PC-3 (cell line): ENCODE measurements around the gene TMEM18. TPM values are rescaled to one million over a fixed set of nuclear protein-coding genes. Genes with fewer than 3 reads are reported as not detected.

Experiments
- ATAC-seq: fragments of 200-7000 bp; cut with Tn5 transposase; 2 replicates; pipeline ENCODE4 v1.9.1; 2020; ENCODE audit warnings: mild to moderate bottlenecking, moderate library complexity
- BruUV-seq: library from RNA; stranded (reverse); fragments of 400-500 nt; replicated peaks from 2 replicates; lab custom pipeline; 2021; lab: Mats Ljungman, UMichigan
- CTCF ChIA-PET: fragments of 300-600 bp; sonication (Branson Sonifier 250); formaldehyde crosslinking; loops from one replicate; lab custom pipeline; 2022; ENCODE audit warnings: antibody characterized with exemption; lab: Charles Lee
- POLR2A ChIA-PET: fragments of 300-600 bp; sonication (Branson Sonifier 250); formaldehyde crosslinking; loops from one replicate; lab custom pipeline; 2022; ENCODE audit warnings: antibody characterized with exemption; ENCODE audit not compliant: unreplicated experiment; lab: Charles Lee
- DNase-seq: peaks from one replicate; pipeline ENCODE4 v3.0.0-alpha.2; 2015
- H2AFZ ChIP-seq: fragments of 300-600 bp; sonication (generic); 2 replicates; pipeline ENCODE4 v1.6.0; 2016; ENCODE audit warnings: antibody characterized with exemption, low read length
- H3F3A ChIP-seq: fragments of 300-600 bp; sonication (generic); one replicate; pipeline ENCODE4 v1.6.0; 2017; ENCODE audit warnings: antibody characterized with exemption, low read length, control low read depth, mild to moderate bottlenecking; ENCODE audit not compliant: unreplicated experiment
- H3K27ac ChIP-seq: fragments of 300-600 bp; sonication (generic); 2 replicates; pipeline ENCODE4 v1.5.1; 2016; ENCODE audit warnings: mild to moderate bottlenecking, low read length
- H3K27me3 ChIP-seq: fragments of 300-600 bp; sonication (generic); 2 replicates; pipeline ENCODE4 v1.6.1; 2016; ENCODE audit warnings: low read length, mixed read lengths
- H3K36me3 ChIP-seq: fragments of 300-600 bp; sonication (generic); 2 replicates; pipeline ENCODE4 v1.6.1; 2016; ENCODE audit warnings: low read depth, mixed run types, low read length, mixed read lengths
- H3K4me1 ChIP-seq: fragments of 300-600 bp; sonication (generic); 2 replicates; pipeline ENCODE4 v1.5.1; 2016; ENCODE audit warnings: low read length; ENCODE audit not compliant: insufficient read depth
- H3K4me2 ChIP-seq: fragments of 300-600 bp; sonication (generic); 2 replicates; pipeline ENCODE4 v1.6.0; 2016; ENCODE audit warnings: low read length
- H3K4me3 ChIP-seq: fragments of 300-600 bp; sonication (generic); 2 replicates; pipeline ENCODE4 v1.5.1; 2016; ENCODE audit warnings: mild to moderate bottlenecking, low read length, mixed read lengths
- H3K79me2 ChIP-seq: fragments of 300-600 bp; sonication (generic); 2 replicates; pipeline ENCODE4 v1.6.1; 2017; ENCODE audit warnings: low read length, mixed read lengths
- H3K9ac ChIP-seq: fragments of 300-600 bp; sonication (generic); 2 replicates; pipeline ENCODE4 v1.6.0; 2016; ENCODE audit warnings: mild to moderate bottlenecking, low read length
- H3K9me2 ChIP-seq: fragments of 300-600 bp; sonication (generic); replicated peaks from 2 replicates; pipeline ENCODE4 v1.6.1; 2016; ENCODE audit warnings: mixed run types, low read length, mixed read lengths
- H3K9me3 ChIP-seq: fragments of 300-600 bp; sonication (generic); 2 replicates; pipeline ENCODE4 v1.6.1; 2016; ENCODE audit warnings: low read length, mixed read lengths
- H4K20me1 ChIP-seq: fragments of 300-600 bp; sonication (generic); 2 replicates; pipeline ENCODE4 v1.6.1; 2016; ENCODE audit warnings: low read length, mixed read lengths
- EZH2 ChIP-seq: fragments of 300-600 bp; sonication (generic); IDR thresholded peaks from one replicate; pipeline ENCODE4 v1.6.1; 2017; ENCODE audit warnings: antibody characterized with exemption, mild to moderate bottlenecking, low read length; ENCODE audit not compliant: unreplicated experiment
- EZH2phosphoT487 ChIP-seq: fragments of 300-600 bp; sonication (generic); IDR thresholded peaks from 2 replicates; pipeline ENCODE4 v1.6.1; 2018; ENCODE audit warnings: mild to moderate bottlenecking, antibody characterized with exemption, low read length, borderline replicate concordance
- intact Hi-C: fragments of 100-400 bp; cut with micrococcal nuclease; formaldehyde crosslinking; loops from 2 replicates; pipeline ENCODE4 v1.9.0; 2023
- total RNA-seq: library from RNA; depleted of rRNA; stranded (reverse); fragments of >200 nt; gene quantifications from 2 replicates; pipeline ENCODE4 v1.2.3, GENCODE V29; 2014
- TF ChIP-seq, protein P1 (sequence below): fragments of 300-600 bp; sonication (generic); conservative IDR thresholded peaks from 2 replicates; pipeline ENCODE4 v1.5.1; 2017; ENCODE audit warnings: antibody characterized with exemption, low read depth, mild to moderate bottlenecking, low read length

TMEM18 gene
- total RNA-seq, 1 experiment from 2014 or later, result 25.5 TPM

DNA sequence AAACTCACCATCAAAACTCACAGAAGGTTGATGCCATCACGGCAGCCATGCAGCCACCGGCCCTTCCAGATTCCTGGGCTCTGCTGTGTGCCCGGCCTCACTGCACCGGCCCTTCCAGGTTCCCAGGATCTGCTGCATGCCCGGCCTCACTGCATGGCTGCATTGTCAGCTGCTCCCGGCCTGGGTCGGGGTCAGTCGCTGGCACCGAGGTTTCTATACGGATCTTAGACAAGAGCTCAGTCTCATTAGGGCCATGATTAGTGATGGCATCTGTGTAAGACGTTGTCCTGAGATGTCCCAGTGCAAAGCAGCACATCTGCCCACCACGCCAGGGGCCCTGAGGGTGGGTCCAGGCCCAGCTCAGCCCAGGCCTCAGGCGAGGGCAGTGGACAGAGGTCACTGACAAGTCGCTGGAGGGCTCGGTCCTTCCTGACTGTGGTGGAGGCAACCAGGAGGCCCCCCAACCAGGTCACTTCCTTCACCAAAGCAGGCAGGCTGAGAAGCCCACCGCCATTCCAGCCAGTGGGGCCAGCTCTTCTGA lies 29.4 kb downstream of the TMEM18 start:
- H3K36me3 ChIP-seq, result no peaks in the 10 kb centered on the region
- no peak overlapping the region for H3K4me2 ChIP-seq
- H3K9me3 ChIP-seq, result no peaks in the 10 kb centered on the region
- H3K4me1 ChIP-seq, result no peaks in the 10 kb centered on the region
- DNase-seq (no peak), ATAC-seq (no peak)
- no peaks in the 10 kb centered on the region for H3K9me2 ChIP-seq
- ChIA-PET CTCF (no interaction called here), POLR2A (no interaction called here)
- no peaks in the 10 kb centered on the region for H4K20me1 ChIP-seq
- no peaks in the 10 kb centered on the region for H3K79me2 ChIP-seq
- H3K9ac ChIP-seq, result no peak overlapping the region
- H3K27me3 ChIP-seq, result peaks cover 21% of the 10 kb centered on the region
- H3K4me3 ChIP-seq, result no peak overlapping the region
- intact Hi-C loops, result no loop called here
- no peak overlapping the region for H2AFZ ChIP-seq
- H3F3A ChIP-seq, result no peaks in the 10 kb centered on the region
- BruUV-seq, result no TSS peak
- TF ChIP-seq, protein P1, sequence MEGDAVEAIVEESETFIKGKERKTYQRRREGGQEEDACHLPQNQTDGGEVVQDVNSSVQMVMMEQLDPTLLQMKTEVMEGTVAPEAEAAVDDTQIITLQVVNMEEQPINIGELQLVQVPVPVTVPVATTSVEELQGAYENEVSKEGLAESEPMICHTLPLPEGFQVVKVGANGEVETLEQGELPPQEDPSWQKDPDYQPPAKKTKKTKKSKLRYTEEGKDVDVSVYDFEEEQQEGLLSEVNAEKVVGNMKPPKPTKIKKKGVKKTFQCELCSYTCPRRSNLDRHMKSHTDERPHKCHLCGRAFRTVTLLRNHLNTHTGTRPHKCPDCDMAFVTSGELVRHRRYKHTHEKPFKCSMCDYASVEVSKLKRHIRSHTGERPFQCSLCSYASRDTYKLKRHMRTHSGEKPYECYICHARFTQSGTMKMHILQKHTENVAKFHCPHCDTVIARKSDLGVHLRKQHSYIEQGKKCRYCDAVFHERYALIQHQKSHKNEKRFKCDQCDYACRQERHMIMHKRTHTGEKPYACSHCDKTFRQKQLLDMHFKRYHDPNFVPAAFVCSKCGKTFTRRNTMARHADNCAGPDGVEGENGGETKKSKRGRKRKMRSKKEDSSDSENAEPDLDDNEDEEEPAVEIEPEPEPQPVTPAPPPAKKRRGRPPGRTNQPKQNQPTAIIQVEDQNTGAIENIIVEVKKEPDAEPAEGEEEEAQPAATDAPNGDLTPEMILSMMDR, result no peak
- no peak for TF ChIP-seq EZH2phosphoT487
- no peak for TF ChIP-seq EZH2
- no peak overlapping the region for H3K27ac ChIP-seq

DNA sequence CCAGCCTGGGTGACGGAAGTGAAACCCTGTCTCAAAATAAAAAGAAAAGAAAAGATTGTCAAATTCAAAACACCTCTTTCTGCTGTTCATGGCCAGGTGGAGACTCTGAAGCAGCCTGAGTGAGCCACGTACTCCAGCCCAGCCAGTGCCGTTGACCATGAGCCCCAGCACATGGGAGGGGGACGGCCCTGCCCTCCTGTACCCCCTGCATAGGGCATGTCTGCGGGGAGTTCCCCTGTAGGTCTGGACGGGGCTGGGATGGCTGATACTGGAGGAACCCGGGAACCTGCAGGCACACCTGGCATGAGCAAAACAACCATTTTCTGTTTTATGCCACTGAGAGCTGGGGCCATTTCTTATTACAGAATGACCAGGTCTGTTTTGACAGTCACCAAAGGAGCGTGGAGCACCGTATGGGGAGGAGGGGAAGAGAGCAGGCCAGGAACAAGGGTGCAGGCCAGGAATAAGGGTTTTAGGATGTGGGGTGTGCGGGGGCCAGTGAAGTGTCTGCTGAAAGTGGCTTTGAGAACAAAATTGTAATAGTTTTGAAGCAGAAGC lies 30.1 kb downstream of the TMEM18 start:
- ATAC-seq (no peak), DNase-seq (no peak)
- H3K27ac ChIP-seq, result no peak overlapping the region
- BruUV-seq, result no TSS peak
- H3K4me2 ChIP-seq, result no peak overlapping the region
- no peaks in the 10 kb centered on the region for H3K79me2 ChIP-seq
- no peak overlapping the region for H3K9ac ChIP-seq
- ChIA-PET POLR2A (no interaction called here), CTCF (interaction anchor here (0.5 kb wide), 1 partner anchor 20 kb away, joined by 3 read pairs; no protein-coding TSS in a partner anchor)
- H3F3A ChIP-seq, result no peaks in the 10 kb centered on the region
- H3K9me2 ChIP-seq, result no peaks in the 10 kb centered on the region
- no peaks in the 10 kb centered on the region for H4K20me1 ChIP-seq
- H2AFZ ChIP-seq, result no peak overlapping the region
- no peaks in the 10 kb centered on the region for H3K36me3 ChIP-seq
- TF ChIP-seq EZH2phosphoT487, result no peak
- TF ChIP-seq, protein P1, result no peak
- no peak for TF ChIP-seq EZH2
- intact Hi-C loops, result no loop called here
- no peak overlapping the region for H3K4me3 ChIP-seq
- H3K9me3 ChIP-seq, result no peaks in the 10 kb centered on the region
- peaks cover 21% of the 10 kb centered on the region for H3K27me3 ChIP-seq
- no peaks in the 10 kb centered on the region for H3K4me1 ChIP-seq

DNA sequence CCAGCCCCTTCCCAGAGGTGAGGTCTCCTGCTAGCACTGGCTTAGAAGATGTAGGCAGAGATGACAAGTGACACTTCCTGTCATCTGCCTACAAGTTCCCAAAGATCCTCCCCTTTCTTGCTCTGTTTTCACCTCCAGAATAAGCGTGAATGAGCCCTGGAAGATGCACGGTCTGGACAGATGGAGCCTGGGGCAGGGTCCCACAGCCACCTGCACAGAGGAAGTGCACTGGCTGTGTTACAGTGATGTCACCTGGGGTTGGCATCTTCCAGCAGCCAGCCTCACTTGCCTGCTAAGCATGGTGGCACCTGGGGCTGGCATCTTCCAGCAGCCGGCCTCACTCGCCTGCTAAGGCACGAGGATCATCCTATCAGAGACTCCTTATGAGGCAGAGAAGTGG lies 32.3 kb downstream of the TMEM18 start:
- DNase-seq, result no peak
- peaks cover 21% of the 10 kb centered on the region for H3K27me3 ChIP-seq
- no peaks in the 10 kb centered on the region for H3F3A ChIP-seq
- no peak for ATAC-seq
- no peaks in the 10 kb centered on the region for H3K9me3 ChIP-seq
- no peak overlapping the region for H2AFZ ChIP-seq
- no peak overlapping the region for H3K4me2 ChIP-seq
- no peak overlapping the region for H3K4me3 ChIP-seq
- H4K20me1 ChIP-seq, result no peaks in the 10 kb centered on the region
- no TSS peak for BruUV-seq
- TF ChIP-seq EZH2phosphoT487, result no peak
- TF ChIP-seq, protein P1, result no peak
- TF ChIP-seq EZH2, result no peak
- H3K36me3 ChIP-seq, result no peaks in the 10 kb centered on the region
- no peak overlapping the region for H3K27ac ChIP-seq
- CTCF ChIA-PET, result no interaction called here
- no peak overlapping the region for H3K9ac ChIP-seq
- POLR2A ChIA-PET, result no interaction called here
- H3K9me2 ChIP-seq, result no peaks in the 10 kb centered on the region
- intact Hi-C loops, result no loop called here
- 0 out of 2 replicates have a peak, but pooled peaks cover 4% of the 10 kb centered on the region for H3K4me1 ChIP-seq
- H3K79me2 ChIP-seq, result no peaks in the 10 kb centered on the region
